HG02642 (cell line): Measurements from ENCODE around the gene EIF1AD.
"Not testable (repeated sequence)": the region's sequence is repeated elsewhere in the genome, so short reads cannot be mapped to it uniquely, and the experiment has no call there.

ENCODE experiments used
- ATAC-seq: cut with Tn5 transposase; IDR thresholded peaks from one replicate; pipeline ENCODE4 v1.9.1; 2021; ENCODE audit warnings: mild to moderate bottlenecking; ENCODE audit not compliant: unreplicated experiment, poor library complexity

EIF1AD gene

DNA sequence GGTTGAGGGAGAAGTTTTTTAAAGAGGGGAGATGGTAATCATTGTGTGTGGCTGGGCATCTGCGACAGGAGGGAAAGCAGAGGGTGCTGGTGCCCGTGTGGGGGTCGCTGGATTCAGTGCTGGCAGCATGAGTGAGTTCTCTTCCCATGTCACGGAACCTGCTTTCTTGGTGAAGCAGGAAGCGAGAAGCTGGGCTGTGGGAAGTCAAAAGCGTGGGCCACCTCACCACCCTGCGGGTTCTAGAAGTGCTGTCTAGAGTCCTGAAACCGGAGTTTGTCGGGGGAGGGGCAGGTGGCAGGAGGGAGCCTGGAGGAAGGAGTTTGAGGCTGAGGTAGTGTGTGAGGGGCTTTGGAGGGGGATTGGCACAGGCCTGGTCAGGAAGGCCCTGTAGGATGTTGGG lies 26.2 kb downstream of the EIF1AD start:
- no peak for ATAC-seq

DNA sequence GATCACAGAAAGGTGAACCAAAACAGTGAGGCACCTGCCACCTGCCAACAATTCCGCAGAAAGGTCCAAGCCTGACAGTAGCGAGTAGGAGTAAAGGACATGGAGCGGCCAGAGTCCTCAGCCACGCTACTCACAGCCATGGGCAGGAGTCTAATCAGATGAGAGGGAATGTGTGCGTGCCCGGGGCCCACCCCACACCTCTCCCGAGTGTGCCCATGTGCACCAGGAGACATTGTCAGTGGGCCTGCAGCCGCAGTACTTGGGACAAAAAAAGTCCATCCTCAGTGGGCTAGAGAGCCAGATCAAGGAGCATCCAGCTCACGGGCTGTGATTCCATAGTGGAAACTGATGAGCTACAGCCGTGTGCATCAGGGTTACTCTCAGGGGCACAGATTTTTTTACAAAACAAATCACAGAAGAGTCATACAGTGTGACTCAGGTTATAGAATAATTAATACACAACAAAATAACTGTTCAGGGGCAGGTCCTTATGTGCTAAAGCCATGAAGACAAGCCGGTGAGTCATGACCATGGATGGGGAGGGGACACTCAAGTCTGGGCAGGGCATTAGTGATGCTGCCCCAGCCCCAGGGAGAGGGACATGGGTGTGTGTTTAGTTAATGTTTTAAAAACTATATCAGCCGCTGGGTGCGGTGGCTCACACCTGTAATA lies 28.4 kb downstream of the EIF1AD start:
- ATAC-seq, result no peak

DNA sequence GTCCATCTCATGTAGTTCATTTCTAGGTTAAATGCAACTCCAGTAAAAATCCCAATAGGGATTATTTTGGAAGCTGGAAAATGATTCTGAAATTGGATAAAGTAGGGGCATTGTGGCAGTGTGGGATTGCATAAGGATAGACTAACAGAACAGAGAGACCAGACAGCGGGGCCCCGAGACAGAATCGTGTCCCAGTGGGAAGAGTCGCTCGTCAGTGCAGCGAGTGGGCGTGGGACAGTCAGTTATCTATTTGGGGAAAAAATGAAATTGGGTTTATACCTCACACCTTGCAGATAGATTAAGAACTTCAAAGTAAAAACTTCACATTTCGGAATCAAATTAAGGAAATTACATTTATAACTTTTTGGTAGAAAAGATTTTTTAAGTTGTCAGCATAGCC lies 29.8 kb downstream of the EIF1AD start:
- no peak for ATAC-seq

DNA sequence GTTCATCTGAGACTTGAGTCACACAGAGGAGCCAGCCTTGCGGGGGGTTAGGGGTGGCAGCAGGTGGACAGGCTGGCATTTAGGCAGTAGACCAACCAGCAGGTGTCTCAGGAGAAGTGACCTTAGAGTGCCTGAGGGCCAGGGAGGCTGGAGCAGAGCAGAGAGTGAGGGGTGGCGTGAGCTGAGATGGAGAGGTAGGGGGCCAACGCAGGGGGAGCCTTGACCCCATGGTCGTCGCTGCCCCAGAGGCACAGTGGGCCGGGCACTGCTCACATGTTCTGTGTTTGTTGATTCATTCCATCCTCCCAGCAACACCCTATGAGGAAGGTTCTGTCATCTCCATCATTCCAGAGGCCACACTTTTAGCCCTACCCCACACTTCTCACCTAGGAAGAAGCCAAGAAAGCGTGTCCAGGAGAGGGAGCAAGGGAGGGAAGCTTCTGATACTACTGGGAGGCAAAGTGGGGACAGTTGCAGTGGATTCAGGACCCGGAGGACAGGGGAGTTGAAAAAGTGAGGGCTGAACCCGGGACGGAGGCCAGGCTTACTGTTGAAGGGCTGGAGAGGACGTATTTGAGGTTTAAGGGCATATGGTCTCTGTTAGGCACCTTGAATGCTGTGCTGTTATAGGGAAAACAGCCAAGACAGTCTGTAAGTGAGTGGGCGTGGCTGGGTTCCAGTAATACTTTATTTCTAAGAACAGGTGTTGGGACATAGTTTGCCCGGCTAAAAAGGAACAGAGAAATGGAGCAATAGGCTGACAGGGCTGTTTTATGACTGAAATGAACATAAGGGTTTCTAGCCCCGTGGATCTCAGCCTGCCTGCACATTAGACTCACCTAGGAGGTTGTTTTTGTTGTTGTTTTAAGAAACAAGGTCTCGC lies 33.1 kb downstream of the EIF1AD start:
- no peak for ATAC-seq

DNA sequence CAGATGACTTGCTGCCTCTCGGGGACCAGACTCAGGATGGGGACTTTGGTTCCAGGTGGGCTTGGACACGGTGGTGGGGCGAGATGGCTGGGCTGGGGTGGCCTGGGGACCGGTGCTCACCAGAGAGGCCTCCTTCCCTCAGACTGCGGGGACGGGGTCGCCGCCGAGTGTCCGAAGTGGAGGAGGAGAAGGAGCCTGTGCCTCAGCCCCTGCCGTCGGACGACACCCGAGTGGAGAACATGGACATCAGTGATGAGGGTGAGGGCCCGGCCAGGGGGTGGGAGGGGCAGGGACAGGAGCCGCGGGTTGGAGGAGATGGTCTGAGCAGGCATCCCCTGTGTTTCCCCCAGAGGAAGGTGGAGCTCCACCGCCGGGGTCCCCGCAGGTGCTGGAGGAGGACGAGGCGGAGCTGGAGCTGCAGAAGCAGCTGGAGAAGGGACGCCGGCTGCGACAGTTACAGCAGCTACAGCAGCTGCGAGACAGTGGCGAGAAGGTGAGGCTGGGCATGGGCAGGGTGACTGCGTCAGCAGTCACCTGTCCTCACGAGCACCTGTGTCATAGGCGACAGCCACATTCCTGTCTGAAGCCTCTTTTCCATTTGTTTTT lies 34.5 kb downstream of the EIF1AD start:
- ATAC-seq, result no peak

DNA sequence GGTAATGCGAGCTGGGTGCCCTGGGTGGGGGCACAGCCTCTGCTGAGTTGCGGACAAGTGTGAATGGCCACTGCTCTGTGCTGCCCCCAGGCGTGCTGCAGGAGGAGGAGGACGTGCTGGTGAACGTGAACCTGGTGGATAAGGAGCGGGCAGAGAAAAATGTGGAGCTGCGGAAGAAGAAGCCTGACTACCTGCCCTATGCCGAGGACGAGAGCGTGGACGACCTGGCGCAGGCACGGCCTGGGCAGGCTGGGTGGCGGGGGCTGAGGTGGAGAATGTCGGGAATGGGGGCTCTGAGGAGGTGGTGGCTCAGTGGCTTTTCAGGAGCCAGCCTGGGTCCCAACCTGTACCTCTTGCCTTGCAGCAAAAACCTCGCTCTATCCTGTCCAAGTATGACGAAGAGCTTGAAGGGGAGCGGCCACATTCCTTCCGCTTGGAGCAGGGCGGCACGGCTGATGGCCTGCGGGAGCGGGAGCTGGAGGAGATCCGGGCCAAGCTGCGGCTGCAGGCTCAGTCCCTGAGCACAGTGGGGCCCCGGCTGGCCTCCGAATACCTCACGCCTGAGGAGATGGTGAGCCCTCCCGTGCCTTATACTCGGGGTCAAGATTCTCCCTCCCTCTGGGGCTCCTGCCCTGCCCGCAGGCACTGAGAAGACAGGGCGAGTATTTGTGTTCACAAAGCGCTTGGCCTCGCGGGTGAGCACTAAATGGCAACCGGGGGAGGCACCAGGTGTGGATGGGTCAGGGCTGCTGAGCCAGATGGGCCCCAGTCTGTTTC lies 35.8 kb downstream of the EIF1AD start:
- no peak for ATAC-seq

DNA sequence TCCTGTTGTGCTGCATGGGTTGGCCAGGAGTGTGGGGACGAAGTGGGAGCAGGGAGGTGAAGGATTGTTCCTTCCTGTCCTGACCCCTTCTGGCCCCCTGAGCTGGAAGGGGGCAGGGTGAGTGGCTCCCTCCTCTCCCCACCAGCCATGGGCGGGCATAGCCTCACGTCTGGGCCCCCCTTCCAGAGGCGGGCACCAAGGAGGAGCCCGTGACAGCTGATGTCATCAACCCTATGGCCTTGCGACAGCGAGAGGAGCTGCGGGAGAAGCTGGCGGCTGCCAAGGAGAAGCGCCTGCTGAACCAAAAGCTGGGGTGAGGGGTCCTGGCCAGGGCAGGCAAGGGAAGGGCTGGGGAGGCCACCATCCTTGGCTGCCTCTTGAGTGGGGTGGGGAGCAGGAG lies 37.1 kb downstream of the EIF1AD start:
- no peak for ATAC-seq

DNA sequence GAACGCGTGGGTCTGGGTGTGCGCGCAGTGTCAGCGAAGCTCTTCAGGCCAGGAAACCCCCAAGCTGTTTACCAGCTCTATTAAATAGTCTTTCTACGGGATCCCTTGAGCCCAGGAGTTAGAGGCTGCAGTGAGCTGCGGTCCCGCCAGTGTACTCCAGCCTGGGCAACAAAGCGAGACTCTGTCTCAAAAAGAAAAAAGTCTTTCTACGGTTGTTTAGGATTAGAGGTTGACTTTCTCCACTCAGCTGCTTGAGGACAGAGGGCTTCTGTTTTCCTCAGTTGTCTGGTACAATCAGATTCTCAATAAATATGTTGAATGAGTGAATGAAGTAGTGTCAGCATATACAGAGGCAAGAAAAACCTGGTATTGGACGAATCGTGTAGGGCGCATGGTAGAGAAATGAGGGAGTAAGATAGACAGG lies 39.8 kb downstream of the EIF1AD start:
- no peak for ATAC-seq

DNA sequence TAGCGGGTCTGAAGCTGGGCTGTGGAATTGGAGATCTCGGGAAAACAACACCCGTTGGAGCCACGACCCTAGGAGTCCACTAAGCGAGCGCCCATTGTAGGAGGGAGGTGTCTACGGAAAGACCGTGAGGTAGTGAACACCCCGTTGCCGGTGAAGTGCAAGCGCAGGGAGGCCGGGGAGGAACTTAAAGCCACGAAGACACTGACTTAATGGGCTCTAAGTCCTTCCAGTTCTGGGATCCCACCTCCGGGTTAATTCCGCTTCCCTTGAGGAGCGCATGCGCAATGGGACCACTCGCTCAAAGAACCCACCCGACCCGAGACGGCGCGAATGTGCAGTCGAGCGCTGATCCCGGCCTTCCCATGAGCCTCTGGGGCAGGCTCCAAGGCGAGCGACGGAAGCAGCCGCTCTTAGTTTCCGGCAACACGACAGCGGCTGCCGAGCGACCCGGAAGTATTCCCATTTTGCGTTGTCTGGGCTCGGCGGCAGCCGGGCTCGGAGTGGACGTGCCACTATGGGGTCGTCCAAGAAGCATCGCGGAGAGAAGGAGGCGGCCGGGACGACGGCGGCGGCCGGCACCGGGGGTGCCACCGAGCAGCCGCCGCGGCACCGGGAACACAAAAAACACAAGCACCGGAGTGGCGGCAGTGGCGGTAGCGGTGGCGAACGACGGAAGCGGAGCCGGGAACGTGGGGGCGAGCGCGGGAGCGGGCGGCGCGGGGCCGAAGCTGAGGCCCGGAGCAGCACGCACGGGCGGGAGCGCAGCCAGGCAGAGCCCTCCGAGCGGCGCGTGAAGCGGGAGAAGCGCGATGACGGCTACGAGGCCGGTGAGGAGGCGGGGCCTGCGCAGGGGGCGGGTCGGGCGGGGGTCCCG lies 40.5 kb downstream of the EIF1AD start, which contains the start of gene SART1:
Gene SART1 (plus strand): TSS at position 468 of the 874 bp plus-strand sequence. CDS start 47 bp downstream, at position 515.
- ATAC-seq, result peak; percentile 91

DNA sequence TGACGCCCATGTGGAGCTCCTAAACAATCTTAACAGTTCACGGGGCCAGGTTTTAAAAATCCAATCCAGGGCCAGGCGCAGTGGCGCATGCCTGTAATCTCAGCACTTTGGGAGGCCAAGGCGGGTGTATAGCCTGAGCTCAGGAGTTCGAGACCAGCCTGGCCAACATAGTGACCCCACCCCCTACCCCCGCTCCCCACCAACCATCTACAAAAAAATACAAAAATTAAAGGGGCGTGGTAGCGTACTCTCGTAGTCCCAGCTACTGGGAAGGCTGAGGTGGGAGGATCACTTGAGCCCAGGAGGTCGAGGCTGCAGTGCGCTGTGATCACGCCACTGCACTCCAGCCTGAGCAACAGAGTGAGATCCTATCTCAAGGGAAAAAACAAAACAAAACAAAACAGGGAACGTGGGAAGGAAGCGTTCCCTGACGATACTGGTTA lies 41.1 kb downstream of the EIF1AD start:
- no peak for ATAC-seq

DNA sequence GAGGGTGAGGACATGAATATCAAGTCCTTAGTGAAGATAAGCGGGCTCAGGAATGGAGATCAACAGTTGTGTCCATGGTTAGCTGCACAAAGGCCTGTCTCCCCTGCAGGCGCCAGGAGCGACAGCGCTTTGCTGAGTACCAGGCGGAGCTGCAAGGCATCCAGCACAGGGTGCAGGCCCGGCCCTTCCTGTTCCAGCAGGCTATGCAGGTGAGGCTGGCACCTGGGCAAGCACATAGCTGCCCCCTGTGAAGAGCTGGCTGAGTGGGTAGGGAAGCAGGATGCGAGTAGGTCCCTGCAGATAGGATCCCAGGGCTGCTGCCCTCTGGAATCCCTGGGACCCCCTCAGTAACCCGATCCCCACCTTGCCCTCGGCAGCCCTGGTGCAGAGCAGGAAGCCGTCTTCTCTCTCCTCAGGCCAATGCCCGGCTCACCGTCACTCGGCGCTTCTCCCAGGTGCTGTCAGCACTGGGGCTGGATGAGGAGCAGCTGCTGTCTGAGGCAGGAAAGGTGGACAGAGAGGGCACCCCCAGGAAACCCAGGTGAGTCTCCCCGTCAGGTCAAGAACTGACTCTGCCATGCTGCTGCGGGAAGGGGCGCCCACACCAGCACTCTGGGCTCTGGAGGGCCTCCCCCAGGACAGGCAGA lies 43.1 kb downstream of the EIF1AD start:
- no peak for ATAC-seq

DNA sequence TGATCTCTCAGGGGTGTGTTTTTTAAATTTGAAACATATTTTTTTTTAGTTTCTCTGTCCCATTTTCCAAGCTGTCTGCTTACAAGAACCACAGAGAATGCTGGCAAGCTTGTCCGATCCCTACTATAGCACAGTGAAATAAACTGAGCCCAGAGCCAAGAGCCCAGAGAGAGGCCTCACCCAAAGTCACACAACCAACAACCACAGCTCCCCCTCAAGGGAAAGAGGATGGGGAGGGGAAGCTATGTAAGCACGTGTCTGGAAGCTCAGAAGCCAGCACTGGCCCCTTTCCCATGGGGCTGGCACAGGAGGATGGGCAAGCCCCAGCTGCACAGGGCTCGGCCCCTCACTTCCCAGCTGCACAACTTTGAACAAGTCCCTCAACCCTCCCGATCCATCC lies 43.7 kb downstream of the EIF1AD start:
- ATAC-seq, result no peak

DNA sequence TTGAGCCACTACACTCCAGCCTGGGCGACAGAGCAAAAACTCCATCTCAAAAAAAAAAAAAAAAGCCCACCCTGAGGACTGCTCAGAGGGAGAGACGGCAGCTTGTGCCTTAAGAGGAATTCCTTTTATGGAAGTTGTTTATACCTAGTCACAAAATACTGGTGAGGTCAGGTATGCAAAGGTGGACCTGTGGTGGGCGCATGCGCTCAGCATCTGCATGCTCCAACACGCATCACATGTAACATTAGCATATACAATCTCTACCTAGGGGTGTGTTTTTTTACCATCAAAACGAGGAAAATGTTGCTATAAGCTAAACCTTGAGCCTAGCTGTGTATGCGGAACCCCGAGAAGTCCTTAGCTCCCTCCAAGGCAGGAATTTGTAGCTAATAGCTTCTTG lies 47.2 kb downstream of the EIF1AD start:
- no peak for ATAC-seq

DNA sequence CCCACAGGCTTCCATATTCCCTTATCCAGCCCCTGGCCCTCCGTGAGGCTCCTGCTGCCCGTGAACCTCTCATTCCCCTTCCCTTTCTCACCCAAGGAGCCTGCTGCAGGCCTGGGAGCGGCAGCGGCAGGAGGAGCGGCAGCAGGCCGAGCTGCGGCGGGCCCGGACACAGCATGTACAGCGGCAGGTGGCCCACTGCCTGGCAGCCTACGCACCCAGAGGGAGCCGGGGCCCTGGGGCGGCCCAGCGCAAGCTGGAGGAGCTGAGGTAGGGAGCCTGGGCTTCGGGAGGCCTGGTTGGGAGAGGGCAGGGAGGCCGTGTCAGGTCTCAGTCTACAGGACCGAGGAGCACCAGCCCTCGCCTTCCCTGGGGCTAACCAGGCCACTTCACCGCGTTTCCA lies 48.5 kb downstream of the EIF1AD start:
- ATAC-seq, result no peak

DNA sequence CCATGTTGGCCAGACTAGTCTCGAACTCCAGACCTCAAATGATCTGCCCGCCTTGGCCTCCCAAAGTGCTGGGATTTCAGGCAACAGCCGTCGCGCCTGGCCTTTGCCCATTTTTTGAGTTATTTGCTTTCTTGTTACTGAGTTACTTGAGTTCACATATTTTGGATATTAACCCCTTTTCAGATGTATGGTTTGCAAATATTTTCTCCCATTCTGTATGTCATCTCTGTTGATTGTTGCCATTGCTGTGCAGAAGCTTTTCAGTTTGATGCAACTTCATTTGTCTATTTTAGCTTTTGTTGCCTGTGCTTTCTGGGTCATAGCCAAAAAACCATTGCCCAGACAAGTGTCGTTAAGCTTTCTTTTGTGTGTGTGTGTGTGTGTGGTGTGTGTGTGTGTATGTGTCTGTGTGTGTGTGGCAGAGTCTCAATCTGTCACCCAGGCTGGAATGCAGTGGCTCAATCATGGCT lies 49.9 kb downstream of the EIF1AD start:
- no peak for ATAC-seq

DNA sequence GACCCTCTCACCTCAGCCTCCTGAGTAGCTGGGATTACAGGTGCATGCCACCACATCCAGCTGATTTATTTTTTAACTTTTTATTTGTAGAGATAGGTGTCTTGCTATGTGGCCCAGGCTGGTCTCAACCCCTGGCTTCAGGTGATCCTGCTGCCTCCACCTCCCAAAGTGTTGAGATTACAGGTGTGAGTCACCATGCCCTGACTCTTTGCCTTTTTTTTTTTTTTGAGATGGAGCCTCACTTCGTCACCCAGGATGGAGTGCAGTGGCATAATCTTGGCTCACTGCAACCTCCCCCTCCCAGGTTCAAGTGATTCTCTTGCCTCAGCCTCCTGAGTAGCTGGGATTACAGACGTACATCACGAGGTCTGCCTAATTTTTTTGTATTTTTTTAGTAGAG lies 50.3 kb downstream of the EIF1AD start:
- not testable (repeated sequence) for ATAC-seq

DNA sequence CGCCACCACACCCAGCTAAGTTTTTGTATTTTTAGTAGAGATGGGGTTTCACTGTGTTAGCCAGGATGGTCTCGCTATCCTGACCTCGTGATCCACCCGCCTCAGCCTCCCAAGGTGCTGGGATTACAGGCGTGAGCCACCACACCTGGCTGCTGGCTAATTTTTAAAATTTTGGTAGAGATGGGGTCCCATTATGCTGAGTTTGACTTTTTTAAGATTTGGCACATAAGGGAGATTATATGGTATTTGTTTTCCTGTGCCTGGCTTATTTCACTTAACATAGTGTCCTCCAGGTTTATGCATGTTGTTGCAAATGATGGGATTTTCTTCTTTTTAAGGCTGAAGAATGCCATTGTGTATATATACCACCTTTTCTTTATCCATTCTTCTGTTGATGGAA lies 51.2 kb downstream of the EIF1AD start:
- not testable (repeated sequence) for ATAC-seq

DNA sequence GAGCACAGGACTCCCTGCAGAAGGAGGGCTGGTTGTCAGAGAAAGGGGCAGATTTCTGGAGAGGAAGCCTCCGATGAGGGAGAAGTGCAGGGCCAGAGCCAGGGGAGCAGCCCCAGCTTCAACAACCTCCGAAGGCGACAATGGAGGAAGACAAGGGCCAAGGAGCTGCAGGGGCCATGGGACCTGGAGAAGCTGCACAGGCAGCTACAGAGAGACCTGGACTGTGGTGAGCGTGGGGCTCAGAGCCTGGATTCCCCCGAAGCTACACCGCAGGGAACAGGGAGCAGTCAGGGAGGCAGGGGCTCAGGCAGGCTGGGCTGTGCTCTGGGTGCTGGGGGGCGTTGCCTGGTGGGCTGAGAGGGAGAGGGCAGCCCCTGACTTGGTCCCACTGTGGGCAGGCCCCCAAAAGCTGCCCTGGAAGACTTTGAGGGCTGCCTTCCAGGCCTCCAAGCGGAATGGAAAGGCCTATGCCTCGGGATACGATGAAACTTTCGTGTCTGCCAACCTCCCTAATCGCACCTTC lies 54.3 kb downstream of the EIF1AD start:
- ATAC-seq, result no peak

DNA sequence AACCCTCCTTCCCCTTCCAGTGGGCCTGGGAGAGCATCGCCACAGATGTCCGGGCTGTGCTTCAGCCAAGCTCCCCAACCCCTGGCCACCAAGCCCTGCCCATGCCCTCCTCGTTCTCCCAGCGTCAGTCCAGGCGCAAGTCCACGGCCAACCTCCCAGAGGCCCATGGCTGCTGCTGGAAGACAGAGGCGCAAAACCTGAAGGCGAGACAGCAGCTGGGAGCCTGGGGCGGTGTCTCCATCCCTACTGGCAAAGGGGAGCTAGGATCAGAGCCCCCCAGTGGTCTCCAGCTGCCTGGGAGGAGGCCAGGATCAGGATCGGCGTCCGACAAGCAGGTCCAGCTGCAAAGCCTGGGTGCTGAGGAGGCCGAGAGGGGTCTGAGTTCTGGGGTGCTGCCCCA lies 54.8 kb downstream of the EIF1AD start:
- no peak for ATAC-seq
